D721Med (cell line): ENCODE measurements around the gene SIDT1.

Source experiments
- DNase-seq: peaks from one replicate; pipeline ENCODE4 v3.0.0; 2011; ENCODE audit warnings: low spot score; ENCODE audit not compliant: insufficient read length
- FAIRE-seq: peaks from 2 replicates; lab custom pipeline; 2011; peaks lifted over from hg19 to GRCh38; lab: Jason Lieb, UNC
- CTCF ChIP-seq: IDR thresholded peaks from 2 replicates; pipeline ENCODE4 v1.5.1; 2012; ENCODE audit warnings: mild to moderate bottlenecking, control low read depth; ENCODE audit not compliant: insufficient read depth; ENCODE audit errors: missing control alignments

The SIDT1 gene

GRCh38 chr3:113589971-113590370 lies 57.6 kb downstream of the SIDT1 start:
- no peak for TF ChIP-seq CTCF
- FAIRE-seq (no peak), DNase-seq (no peak)

GRCh38 chr3:113590983-113591382 lies 58.6 kb downstream of the SIDT1 start:
- TF ChIP-seq CTCF: no peak
- DNase-seq (no peak), FAIRE-seq (no peak)

- DNase-seq (no peak), FAIRE-seq (no peak)
- no peak for TF ChIP-seq CTCF
Measured at GRCh38 chr3:113594066-113594465, 61.7 kb downstream of the SIDT1 start.

GRCh38 chr3:113597596-113598354 lies 65.4 kb downstream of the SIDT1 start:
- TF ChIP-seq CTCF: no peak
- DNase-seq: no peak
- no peak for FAIRE-seq

GRCh38 chr3:113600418-113601182 lies 68.2 kb downstream of the SIDT1 start:
- FAIRE-seq (no peak), DNase-seq (no peak)
- no peak for TF ChIP-seq CTCF

- no peak for FAIRE-seq
- DNase-seq: no peak
- no peak for TF ChIP-seq CTCF
Measured at GRCh38 chr3:113601240-113601639, 68.9 kb downstream of the SIDT1 start.

GRCh38 chr3:113602256-113602655 lies 69.9 kb downstream of the SIDT1 start:
- TF ChIP-seq CTCF: no peak
- no peak for FAIRE-seq
- no peak for DNase-seq
